Measurements from ENCODE around the gene PGF.

PGF gene

DNA sequence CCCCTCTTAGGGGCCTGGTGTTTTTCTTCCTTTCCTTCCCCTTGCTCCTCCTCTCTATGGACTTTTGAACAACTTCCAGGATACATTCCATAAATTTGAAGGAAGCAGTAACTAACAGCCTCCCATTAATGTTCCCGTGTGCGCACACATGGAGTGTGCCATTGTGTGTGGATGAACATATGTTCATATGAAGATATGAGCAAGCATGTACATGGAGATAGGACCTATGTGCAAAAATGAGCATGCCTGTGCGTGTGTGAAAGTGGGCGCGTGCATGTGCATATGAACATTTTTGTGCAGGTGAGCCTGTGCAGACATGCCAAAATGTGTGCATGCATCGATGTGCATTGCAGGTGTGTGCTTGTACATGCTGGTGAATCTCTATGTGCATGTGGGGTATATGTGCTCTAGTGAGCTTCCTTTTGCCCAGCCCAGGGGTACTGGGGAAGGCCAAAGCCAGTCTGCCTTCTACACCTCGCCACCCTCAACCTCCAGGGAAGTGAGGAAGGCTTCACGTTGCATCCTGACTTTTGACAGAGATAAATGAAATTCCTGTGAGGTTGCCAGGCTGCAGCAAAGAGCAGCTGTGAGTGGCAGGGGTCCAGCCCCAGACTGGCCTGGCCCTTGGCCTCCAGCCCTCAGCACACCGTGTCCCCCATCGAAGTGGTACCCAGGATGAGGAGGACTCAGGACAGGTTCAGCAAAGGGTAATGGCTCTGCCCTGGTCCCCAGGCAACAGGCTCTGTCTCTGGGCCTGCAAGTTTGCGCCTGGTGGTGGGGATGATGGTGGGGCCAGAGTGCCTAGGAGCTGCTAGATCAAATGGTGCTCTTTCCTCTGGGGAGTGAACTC, 21.1 kb upstream of the PGF start:
- no peak for DNase-seq (ENCODE audit: low spot score)

DNA sequence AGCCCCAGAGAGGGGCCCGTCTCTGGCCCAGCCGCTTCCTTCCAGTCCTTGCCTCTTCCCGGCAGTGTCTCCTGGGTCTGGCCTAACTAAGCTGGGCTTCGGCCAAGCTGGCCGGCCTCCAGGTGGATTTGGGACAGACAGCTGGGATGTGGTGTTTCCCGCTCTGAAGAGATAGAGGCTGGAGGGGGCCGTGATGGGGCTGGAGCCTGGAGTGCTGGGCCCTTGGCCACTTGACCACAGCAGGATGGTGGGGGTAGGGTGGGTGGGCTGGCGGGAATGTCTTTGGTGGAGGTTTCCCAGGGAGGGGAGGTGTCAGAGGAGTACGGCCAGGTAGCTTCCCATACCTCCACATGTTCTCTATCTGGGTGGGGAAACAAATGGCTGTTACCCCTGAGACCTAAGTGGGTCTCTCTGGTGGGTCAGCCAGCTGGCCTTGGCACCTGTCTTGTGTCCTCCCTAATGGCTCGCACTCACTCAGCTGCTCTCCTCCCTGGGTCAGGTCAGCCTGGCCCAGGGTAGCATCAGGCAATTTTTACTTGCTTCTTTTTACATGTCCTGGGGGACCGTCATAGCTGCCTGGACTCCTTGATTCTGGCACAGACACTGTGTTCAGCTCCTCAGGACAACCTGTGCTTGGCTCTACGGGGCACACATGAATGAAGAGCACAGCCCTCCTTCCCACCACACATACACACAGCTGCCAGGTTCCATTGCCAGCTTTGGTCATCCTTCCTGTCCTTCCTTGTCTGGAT, 19.8 kb upstream of the PGF start:
- Histone ChIP-seq H3K9ac (ENCODE audit: low read depth, low read length, poor library complexity) (no peak overlapping the region), H3K4ac (ENCODE audit: low read length) (no peak overlapping the region), H2BK120ac (ENCODE audit: low read depth, low read length) (peak overlapping the region; percentile 11), H3K4me1 (ENCODE audit: control insufficient read depth in 2 of 2, insufficient read depth in 1 of 2, low read depth in 1 of 2, low read length in 2 of 2) (peaks cover 35 to 72% of the 10 kb centered on the region in 2 donors), H3K4me2 (ENCODE audit: insufficient read depth, low read length, poor library complexity, severe bottlenecking) (no peak overlapping the region), H4K8ac (ENCODE audit: low read depth, low read length) (no peak overlapping the region), H2BK5ac (ENCODE audit: low read length) (no peak overlapping the region), H3K27ac (replicated peaks; ENCODE audit: low read length) (no peak overlapping the region), H3K18ac (ENCODE audit: low read length) (peak overlapping the region; percentile 20), H3K14ac (ENCODE audit: low read length) (no peak overlapping the region), H2AK5ac (ENCODE audit: low read depth, low read length) (no peak overlapping the region), H3K9me3 (replicated peaks in 1 of 2; ENCODE audit: control insufficient read depth in 2 of 2, insufficient read depth in 1 of 2, low read depth in 1 of 2, low read length in 2 of 2) (peaks cover 0 to 2% of the 10 kb centered on the region in 2 donors), H3K79me1 (ENCODE audit: low read depth, low read length) (no peaks in the 10 kb centered on the region), H3K27me3 (ENCODE audit: control insufficient read depth in 3 of 3, insufficient read depth in 3 of 3, low read depth in 1 of 3, low read length in 3 of 3) (no peaks in the 10 kb centered on the region), H3K4me3 (ENCODE audit: low read length in 2 of 2) (no peak overlapping the region), H2AFZ (ENCODE audit: low read length) (peak overlapping the region; percentile 72), H3K23ac (ENCODE audit: low read depth, low read length, poor library complexity) (no peak overlapping the region), H4K91ac (ENCODE audit: low read depth, low read length, poor library complexity) (no peak overlapping the region), H2BK15ac (ENCODE audit: low read length) (peak overlapping the region; percentile 79), H3K36me3 (replicated peaks in 1 of 2; ENCODE audit: control insufficient read depth in 2 of 2, insufficient read depth in 2 of 2, low read length in 2 of 2) (no peaks in the 10 kb centered on the region), H2BK12ac (ENCODE audit: low read length) (no peak overlapping the region)
- no peak for DNase-seq (ENCODE audit: low spot score)
- no CpG with 5 or more reads among the region's 12 CpGs for whole genome bisulfite sequencing, 2 donors (ENCODE audit: extremely low coverage in 2 of 2, insufficient read length in 2 of 2, insufficient replicate concordance in 1 of 2)

More for the DNA sequence above, 21.1 kb upstream of the PGF start:
- Histone ChIP-seq H3K23ac (ENCODE audit: low read depth, low read length, poor library complexity) (no peak overlapping the region), H3K14ac (ENCODE audit: low read length) (no peak overlapping the region), H2BK15ac (ENCODE audit: low read length) (no peak overlapping the region), H3K9me3 (replicated peaks in 1 of 2; ENCODE audit: control insufficient read depth in 2 of 2, insufficient read depth in 1 of 2, low read depth in 1 of 2, low read length in 2 of 2) (peaks cover 0 to 2% of the 10 kb centered on the region in 2 donors), H2BK5ac (ENCODE audit: low read length) (no peak overlapping the region), H3K4ac (ENCODE audit: low read length) (no peak overlapping the region), H3K36me3 (replicated peaks in 1 of 2; ENCODE audit: control insufficient read depth in 2 of 2, insufficient read depth in 2 of 2, low read length in 2 of 2) (no peaks in the 10 kb centered on the region), H3K79me1 (ENCODE audit: low read depth, low read length) (no peaks in the 10 kb centered on the region), H3K4me2 (ENCODE audit: insufficient read depth, low read length, poor library complexity, severe bottlenecking) (no peak overlapping the region), H2AFZ (ENCODE audit: low read length) (no peak overlapping the region), H4K8ac (ENCODE audit: low read depth, low read length) (no peak overlapping the region), H2AK5ac (ENCODE audit: low read depth, low read length) (peak overlapping the region; percentile 40), H4K91ac (ENCODE audit: low read depth, low read length, poor library complexity) (no peak overlapping the region), H3K9ac (ENCODE audit: low read depth, low read length, poor library complexity) (no peak overlapping the region), H2BK120ac (ENCODE audit: low read depth, low read length) (no peak overlapping the region), H3K27me3 (ENCODE audit: control insufficient read depth in 3 of 3, insufficient read depth in 3 of 3, low read depth in 1 of 3, low read length in 3 of 3) (no peaks in the 10 kb centered on the region), H3K4me3 (ENCODE audit: low read length in 2 of 2) (no peak overlapping the region), H3K27ac (replicated peaks; ENCODE audit: low read length) (no peak overlapping the region), H3K18ac (ENCODE audit: low read length) (peak overlapping the region; percentile 15), H3K4me1 (ENCODE audit: control insufficient read depth in 2 of 2, insufficient read depth in 1 of 2, low read depth in 1 of 2, low read length in 2 of 2) (peaks cover 44 to 83% of the 10 kb centered on the region in 2 donors), H2BK12ac (ENCODE audit: low read length) (no peak overlapping the region)
- no CpG with 5 or more reads among the region's 11 CpGs for WGBS, 2 donors (ENCODE audit: extremely low coverage in 2 of 2, insufficient read length in 2 of 2, insufficient replicate concordance in 1 of 2)

DNA sequence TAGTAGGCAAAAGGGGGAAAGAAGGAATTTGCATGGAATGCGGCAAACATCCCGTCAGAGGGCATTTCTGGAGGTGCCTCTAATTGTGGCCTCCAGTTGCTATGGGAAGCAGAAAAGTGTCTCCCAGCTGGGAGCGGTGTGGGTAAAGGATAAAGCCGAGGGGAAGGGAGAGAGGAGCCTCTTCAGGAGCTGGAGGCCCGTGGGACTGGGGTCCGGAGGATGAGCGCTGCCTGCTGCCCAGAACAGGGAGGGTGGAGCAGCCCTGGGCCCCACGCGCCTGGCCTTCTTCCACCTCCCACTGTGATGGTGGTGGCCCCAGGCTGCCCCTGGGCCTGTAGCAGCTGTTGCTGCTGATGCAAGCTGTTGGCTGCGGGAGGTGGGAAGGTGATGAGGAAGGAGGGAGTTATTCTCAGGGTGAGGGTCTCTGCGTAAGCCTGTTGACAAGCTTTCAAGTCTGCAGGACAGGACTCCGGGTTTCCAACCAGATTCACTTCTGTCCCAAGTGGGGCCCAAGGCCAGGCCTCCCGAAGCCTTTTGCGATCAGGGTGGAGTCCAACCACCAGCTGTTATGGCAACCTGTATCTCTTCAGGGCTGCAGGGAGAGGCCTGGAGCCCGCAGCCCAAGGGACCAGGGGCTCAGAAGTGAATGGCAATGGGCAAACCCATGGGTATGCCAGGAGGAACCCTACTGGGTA, 19.1 kb upstream of the PGF start:
- H3K9ac ChIP-seq (ENCODE audit: low read depth, low read length, poor library complexity): no peak overlapping the region
- peaks cover 28 to 66% of the 10 kb centered on the region in 2 donors for H3K4me1 ChIP-seq (ENCODE audit: control insufficient read depth in 2 of 2, insufficient read depth in 1 of 2, low read depth in 1 of 2, low read length in 2 of 2)
- no peak overlapping the region for H2BK15ac ChIP-seq (ENCODE audit: low read length)
- no peak overlapping the region for H2BK5ac ChIP-seq (ENCODE audit: low read length)
- H2BK120ac ChIP-seq (ENCODE audit: low read depth, low read length): no peak overlapping the region
- H3K36me3 ChIP-seq (replicated peaks in 1 of 2; ENCODE audit: control insufficient read depth in 2 of 2, insufficient read depth in 2 of 2, low read length in 2 of 2): no peaks in the 10 kb centered on the region
- no peak overlapping the region for H3K4me2 ChIP-seq (ENCODE audit: insufficient read depth, low read length, poor library complexity, severe bottlenecking)
- H4K8ac ChIP-seq (ENCODE audit: low read depth, low read length): no peak overlapping the region
- H2BK12ac ChIP-seq (ENCODE audit: low read length): no peak overlapping the region
- peak overlapping the region; percentile 76 for H3K18ac ChIP-seq (ENCODE audit: low read length)
- peak overlapping the region; percentile 72 for H2AFZ ChIP-seq (ENCODE audit: low read length)
- H3K79me1 ChIP-seq (ENCODE audit: low read depth, low read length): no peaks in the 10 kb centered on the region
- H3K14ac ChIP-seq (ENCODE audit: low read length): no peak overlapping the region
- H3K27ac ChIP-seq (replicated peaks; ENCODE audit: low read length): no peak overlapping the region
- no peak for DNase-seq (ENCODE audit: low spot score)
- no peak overlapping the region for H3K4ac ChIP-seq (ENCODE audit: low read length)
- WGBS, 2 donors (ENCODE audit: extremely low coverage in 2 of 2, insufficient read length in 2 of 2, insufficient replicate concordance in 1 of 2): no CpG with 5 or more reads among the region's 15 CpGs
- H3K4me3 ChIP-seq (ENCODE audit: low read length in 2 of 2): no peak overlapping the region
- no peaks in the 10 kb centered on the region for H3K27me3 ChIP-seq (ENCODE audit: control insufficient read depth in 3 of 3, insufficient read depth in 3 of 3, low read depth in 1 of 3, low read length in 3 of 3)
- H3K23ac ChIP-seq (ENCODE audit: low read depth, low read length, poor library complexity): no peak overlapping the region
- H2AK5ac ChIP-seq (ENCODE audit: low read depth, low read length): no peak overlapping the region
- H4K91ac ChIP-seq (ENCODE audit: low read depth, low read length, poor library complexity): no peak overlapping the region
- H3K9me3 ChIP-seq (replicated peaks in 1 of 2; ENCODE audit: control insufficient read depth in 2 of 2, insufficient read depth in 1 of 2, low read depth in 1 of 2, low read length in 2 of 2): peaks cover 0 to 2% of the 10 kb centered on the region in 2 donors
